Retina (tissue), 1 donor: Measurements from ENCODE around the gene PDIK1L.

Source experiments
- DNase-seq: peaks from one replicate; pipeline ENCODE4 v3.0.0-alpha.2; 2016

PDIK1L gene

DNA sequence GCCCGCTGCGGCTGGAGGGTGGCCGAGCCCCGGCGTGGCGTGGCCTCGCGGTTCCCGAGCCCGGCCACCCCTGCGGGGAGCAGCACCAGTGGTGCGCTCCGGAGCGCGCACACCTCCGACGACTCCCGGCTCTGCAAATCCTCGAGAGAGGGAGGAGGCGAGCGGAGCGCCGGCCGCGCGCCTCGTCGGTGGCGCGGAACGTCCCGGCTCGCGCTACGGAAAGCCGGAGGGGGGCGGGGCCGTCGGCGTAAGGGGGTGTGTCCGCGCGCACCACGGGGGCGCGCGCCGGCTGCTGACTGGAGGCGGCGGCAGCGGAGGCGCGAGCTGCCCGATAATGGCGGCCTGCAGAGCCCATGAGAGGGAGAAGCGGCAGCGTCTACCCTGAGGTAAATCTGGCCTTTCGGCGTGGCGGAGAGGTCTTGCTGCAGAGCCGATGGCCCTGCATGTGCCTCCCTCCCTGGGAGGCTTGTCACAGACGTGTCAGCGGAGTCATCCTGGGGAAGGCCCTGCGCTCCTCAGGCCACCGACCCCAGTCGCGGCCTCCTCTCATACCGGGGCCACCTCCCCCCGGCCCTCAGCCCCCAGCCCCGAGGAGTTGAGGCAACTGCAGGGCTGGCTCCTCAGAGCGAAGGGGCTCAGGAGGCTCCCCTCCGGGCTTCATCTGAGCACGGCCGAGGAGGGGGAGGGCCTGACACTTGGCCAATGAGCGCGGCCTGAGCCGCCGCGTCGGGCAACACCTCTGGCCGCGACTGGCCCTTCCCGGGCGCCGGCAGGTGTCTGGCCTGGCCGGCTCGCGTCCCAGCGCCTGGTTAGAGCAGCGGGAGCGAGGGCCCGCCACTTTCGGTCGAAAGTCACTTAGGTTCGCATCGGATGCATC is at the start of gene PDIK1L:
TSS of gene PDIK1L (plus strand) at position 295 of the 877 bp plus-strand sequence. CDS start 2,485 bp downstream, outside the sequence.
- DNase-seq: peak; percentile 98

DNA sequence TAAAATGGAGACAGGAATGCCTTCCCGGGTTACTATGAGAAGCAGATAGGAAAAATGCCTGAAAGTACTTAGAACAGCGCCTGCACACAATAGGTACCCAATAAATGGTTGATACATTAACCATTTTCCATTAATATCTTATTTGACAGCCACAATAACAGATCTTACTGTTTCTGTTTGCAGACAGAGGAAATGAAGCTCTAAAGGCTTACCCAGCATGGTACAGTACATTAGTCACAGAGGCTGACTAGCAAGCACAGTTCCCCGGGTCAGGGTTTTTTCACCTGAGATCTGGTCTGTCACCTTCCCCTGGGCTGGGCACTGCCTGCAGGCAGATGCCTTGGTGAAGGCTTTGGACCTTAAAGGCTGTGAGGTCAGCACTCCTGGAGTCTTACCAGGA is 47.1 kb upstream of the PDIK1L start:
- no peak for DNase-seq

GRCh38 chr1:26066160-26066559 is 45.5 kb upstream of the PDIK1L start:
- DNase-seq: no peak

- DNase-seq: no peak
These were observed 44.8 kb upstream of the PDIK1L start for GRCh38 chr1:26066857-26067256.

DNA sequence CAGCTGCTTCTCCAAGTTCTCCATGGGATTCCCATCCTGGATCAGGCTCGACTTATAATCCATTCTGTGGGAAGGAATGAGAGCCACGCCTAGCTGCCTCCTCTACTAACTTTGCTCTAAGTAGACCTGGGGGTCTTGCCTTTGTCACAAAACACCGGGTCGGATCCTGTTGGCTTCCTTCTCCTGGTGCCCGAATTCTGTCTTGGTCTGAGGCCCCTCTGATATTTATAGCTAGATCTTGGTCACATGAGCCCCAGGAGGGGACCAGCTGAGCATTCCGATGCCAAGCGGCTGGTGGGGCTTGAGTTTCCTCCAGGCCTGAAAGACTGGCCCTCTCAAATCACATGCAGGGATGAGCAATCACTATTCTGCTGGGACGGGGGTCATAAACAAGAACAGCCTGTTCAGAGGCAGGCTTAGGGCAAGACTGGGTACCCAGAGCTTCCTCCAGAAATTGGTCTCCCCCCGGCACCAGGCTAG is 44.2 kb upstream of the PDIK1L start, which contains the start of gene TRIM63:
TSS of gene TRIM63 (minus strand) at position 199 of the 480 bp plus-strand sequence. CDS start at position 63, 136 bp downstream.
- DNase-seq: peak; percentile 19

DNA sequence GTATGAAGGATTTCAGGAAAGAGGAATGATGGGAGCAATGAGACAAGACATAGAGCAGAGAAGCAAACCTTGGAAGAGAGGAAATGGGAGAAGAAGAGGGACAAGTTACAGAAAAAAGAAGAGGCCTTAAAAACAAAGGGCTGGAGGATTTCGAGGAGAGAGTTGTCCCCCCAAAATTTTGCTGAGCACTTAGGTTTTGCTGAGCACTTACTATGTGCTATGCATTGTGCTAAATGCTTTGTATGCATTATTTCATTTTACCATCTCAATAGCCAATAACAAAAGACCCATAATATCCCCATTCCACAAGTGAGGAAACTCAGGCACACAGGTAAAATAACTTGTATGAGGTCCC is 41.7 kb upstream of the PDIK1L start:
- DNase-seq: no peak

GRCh38 chr1:26070296-26070962 is 41.2 kb upstream of the PDIK1L start:
- DNase-seq: no peak

DNA sequence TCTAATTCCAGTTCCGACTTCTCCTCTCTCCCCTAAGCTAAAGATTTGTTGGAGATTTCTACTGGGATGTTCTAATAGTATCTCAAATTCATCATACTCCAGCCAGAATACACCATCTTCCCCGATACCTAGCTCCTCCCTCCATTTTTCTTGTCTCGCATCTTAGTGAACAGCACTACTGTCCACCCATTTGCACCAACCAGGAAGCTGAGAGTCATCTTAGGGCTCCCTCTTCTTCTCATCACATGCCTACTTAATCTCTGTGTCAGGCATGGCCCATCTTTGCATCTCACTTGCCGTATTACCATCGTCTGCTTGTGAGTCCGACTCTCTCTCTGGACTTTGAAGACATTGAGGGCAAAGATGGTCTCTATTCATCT is 40.7 kb upstream of the PDIK1L start:
- DNase-seq: no peak

DNA sequence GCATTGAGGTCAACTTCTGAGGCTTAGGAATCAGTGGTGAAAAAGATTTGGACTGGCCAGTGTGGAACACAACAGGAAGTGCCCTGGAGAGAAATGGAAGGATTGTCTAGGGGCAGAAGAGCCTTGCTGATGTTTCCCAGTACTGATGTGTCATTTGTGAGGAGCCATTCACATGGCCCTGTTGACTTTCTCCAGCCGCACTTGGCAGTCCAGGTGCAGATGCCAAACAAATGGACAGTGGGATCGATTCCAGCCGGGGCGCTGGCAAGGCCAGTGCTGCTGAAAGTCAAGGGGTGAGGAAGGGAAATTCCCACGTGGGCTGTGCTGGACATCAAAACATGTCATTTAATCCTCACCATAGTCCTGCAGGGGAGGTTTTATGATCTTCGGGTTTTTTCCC is 39.3 kb upstream of the PDIK1L start:
- no peak for DNase-seq

GRCh38 chr1:26075421-26076144 is 36.0 kb upstream of the PDIK1L start:
- no peak for DNase-seq

DNA sequence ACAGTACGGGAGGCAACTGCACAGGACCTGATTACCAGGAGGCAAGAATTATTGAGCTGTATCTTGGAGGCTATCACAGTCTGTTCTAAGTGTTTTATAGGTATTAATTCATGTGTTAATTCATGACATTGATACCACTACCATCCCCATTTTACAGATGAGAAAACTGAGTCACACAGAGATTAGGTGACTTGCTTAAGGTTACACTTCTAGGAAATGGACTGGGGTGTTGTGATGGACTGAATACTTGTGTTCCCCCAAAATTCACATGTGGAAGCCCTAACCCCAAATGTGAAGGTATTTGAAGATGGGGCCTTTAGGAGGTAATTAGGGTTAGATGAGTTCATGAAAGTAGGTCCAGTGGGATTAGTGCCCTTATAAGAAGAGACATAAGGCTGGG is 34.1 kb upstream of the PDIK1L start:
- DNase-seq: no peak

GRCh38 chr1:26078286-26079177 is 33.1 kb upstream of the PDIK1L start:
- DNase-seq: no peak

DNA sequence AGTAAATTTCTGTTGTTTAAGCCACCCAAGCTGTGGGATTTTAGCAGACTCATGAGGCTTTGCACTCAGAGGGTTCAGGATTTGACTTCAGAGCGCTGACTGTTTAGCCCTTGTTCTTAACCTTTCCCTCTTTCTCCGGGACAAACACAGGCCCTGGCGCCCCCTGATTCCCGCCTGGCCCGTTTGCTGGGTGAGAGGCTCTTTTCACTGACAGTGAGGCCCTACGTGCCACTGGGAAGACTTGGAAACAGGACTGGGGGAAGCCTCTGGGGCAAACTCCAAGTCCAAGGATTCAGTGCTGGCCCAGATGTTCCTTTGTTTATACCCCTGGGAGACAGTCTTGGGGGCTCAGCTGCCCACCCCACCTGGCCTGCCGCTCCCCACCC is 32.5 kb upstream of the PDIK1L start:
- DNase-seq: no peak

- DNase-seq: no peak
These were observed 31.4 kb upstream of the PDIK1L start for GRCh38 chr1:26079960-26080814.

DNA sequence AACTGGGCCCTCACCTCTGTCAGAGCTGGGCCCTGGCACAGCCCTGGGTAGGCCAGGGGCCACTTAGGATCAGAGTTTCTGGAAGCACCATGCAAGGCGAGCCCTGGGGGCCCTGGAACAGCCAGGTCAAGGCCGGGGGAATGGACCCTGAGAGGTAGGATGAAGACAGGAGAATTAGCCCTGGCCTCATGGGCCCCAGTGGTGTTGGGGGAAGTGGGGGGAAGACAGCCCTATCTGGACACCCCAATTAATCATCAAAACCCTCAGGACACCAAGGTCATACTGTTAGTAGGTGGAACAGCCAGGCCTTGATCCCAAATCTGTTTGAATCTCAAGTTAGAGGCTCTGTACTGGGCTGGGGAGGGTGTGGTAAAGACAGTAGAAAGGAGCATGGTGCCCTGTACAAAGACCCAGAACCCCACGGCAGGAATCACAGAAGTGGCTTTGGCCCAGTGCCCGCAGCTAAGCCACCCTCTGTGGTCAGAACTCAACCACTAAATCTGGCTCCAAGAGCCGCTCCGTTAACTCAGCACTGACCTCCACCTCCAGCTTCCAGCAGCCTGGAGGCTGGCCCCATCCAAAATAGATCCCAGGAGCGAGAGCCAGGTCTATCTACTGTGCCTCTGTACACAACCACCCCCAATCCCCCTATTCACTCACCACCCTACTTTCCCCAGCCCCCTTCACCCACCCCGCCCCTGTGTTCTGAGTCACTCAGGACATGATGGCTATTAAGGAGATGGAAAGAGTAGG is 30.2 kb upstream of the PDIK1L start:
- no peak for DNase-seq

DNA sequence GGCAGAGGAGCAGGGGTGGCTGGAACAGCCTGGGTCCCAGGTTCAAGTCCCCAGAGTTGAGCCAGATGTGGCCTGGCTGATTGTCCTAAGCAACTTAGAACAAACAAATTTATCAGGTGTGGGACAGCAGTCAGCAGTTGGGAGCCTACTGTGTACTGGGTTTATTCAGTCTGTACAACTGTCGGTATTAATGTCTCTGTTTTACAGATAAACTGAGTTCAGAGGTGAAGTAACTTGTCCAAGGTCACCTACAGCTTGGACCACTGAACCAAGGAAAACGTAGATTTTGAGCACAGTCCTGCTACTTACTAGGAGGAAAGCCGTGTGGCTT is 29.6 kb upstream of the PDIK1L start:
- DNase-seq: no peak

- no peak for DNase-seq
These were observed 28.4 kb upstream of the PDIK1L start for GRCh38 chr1:26083208-26083607.

- DNase-seq: no peak
These were observed 27.5 kb upstream of the PDIK1L start for GRCh38 chr1:26084091-26084561.

DNA sequence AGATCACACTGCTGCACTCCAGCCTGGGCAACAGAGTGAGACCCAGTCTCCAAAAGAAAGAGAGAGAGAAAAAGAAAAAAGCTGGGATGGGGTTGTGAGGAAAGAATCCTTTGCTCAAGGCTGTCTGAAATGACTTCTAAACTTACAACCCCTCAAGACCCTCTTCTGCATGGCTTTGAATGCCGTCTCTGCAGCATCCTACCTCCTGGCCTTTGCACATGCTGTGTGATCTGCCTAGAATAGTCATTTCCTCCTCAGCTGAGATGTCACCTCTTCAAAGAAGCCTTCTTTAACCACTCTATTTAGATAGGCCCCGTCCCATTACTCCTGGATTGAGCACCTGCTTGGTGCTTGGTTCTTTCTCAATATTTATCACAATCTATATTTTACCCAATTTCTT is 26.8 kb upstream of the PDIK1L start:
- no peak for DNase-seq

GRCh38 chr1:26089125-26089524 is 22.5 kb upstream of the PDIK1L start:
- no peak for DNase-seq

DNA sequence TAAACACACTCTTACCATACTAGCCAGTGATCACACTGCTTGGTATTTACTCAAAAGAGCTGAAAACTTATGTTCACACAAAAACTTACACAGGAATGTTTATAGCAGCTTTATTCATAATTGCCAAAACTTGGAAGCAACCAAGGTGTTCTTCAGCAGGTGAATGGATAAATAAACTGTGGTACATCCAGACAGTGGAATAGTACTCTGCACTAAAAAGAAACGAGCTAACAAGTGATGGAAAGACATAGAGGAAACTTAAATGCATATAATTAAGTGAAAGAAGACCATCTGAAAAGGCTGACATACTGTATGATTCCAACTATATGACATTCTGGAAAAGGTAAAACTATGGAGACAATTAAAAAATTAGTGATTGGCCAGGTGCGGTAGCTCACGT is 20.7 kb upstream of the PDIK1L start:
- no peak for DNase-seq
